Esophagus muscularis mucosa (tissue), 4 donors: ENCODE results near the gene CASP2. TPM values are rescaled to one million over a fixed set of nuclear protein-coding genes. Genes with fewer than 3 reads are reported as not detected.

Experiments used
- DNase-seq: peaks from one replicate; pipeline ENCODE4 v3.0.0-alpha.2; 2017; ENCODE audit errors: extremely low spot score
- H3K27ac ChIP-seq, 4 donors: fragments of 200-600 bp; sonication (generic); replicated peaks in 1 of 4; 1 replicate in 3 of 4; 2 replicates in 1 of 4; pipeline ENCODE4 v1.5.1; 2016 to 2019; ENCODE audit warnings: mild to moderate bottlenecking in 1 of 4
- H3K27me3 ChIP-seq, 4 donors: fragments of 200-600 bp; sonication (generic); one replicate each; pipeline versions ENCODE4 v1.5.1 to v1.6.0; 2016 to 2019
- H3K36me3 ChIP-seq, 4 donors: fragments of 200-600 bp; sonication (generic); one replicate each; pipeline ENCODE4 v1.5.1; 2016 to 2019
- H3K4me1 ChIP-seq, 4 donors: fragments of 200-600 bp; sonication (generic); one replicate each; pipeline ENCODE4 v1.5.1; 2016 to 2019
- H3K4me3 ChIP-seq, 4 donors: fragments of 200-600 bp; sonication (generic); 1 replicate in 2 of 4; 2 replicates in 2 of 4; pipeline ENCODE4 v1.5.1; 2016 to 2019; ENCODE audit warnings: mild to moderate bottlenecking in 4 of 4, moderate library complexity in 1 of 4
- H3K9me3 ChIP-seq, 4 donors: fragments of 200-600 bp; sonication (generic); 1 replicate in 3 of 4; 2 replicates in 1 of 4; pipeline ENCODE4 v1.5.1; 2016 to 2019
- CTCF ChIP-seq, 3 experiments: fragments of 200-600 bp in 2 of 3; fragments of 450-650 bp in 1 of 3; sonication (generic) in 2 of 3; IDR thresholded peaks; one replicate each; pipeline ENCODE4 v1.5.1; 2017 to 2019; ENCODE audit warnings: antibody characterized with exemption in 3 of 3, mild to moderate bottlenecking in 2 of 3, moderate library complexity in 1 of 3
- EP300 ChIP-seq: sonication (generic); formaldehyde crosslinking; IDR thresholded peaks from one replicate; pipeline ENCODE4 v1.6.1; 2017; ENCODE audit warnings: antibody characterized with exemption
- POLR2A ChIP-seq: fragments of 450-650 bp; IDR thresholded peaks from one replicate; pipeline ENCODE4 v1.6.1; 2017; ENCODE audit warnings: antibody characterized with exemption, moderate library complexity, mild to moderate bottlenecking, low read depth
- POLR2AphosphoS5 ChIP-seq, 2 donors: sonication (generic); formaldehyde crosslinking; IDR thresholded peaks; one replicate each; pipeline ENCODE4 v1.6.1; 2017; ENCODE audit warnings: antibody characterized with exemption in 2 of 2
- WGBS: methylation state at CpG from one replicate; pipeline ENCODE4 v1.1.5; 2018; 5-methylcytosine and 5-hydroxymethylcytosine counted together
- intact Hi-C: fragments of 100-400 bp; cut with DNase I; formaldehyde crosslinking; loops from one replicate; pipeline ENCODE4 v1.15.1; 2023
- small RNA-seq, 3 donors: library from RNA; depleted of rRNA; stranded (forward); fragments of <200 nt; gene quantifications; one replicate each; pipeline ENCODE3, GENCODE V24; 2016
- total RNA-seq, 4 donors: library from RNA; depleted of rRNA; stranded (reverse); fragments of >200 nt; gene quantifications; one replicate each; pipeline versions ENCODE4 v1.1.0 to v1.2.1, GENCODE V29; 2016

CASP2 gene
- total RNA-seq, 4 donors from 2014 or later: 7.1 to 11.7 (median 9.0) TPM

GRCh38 chr7:143354376-143354775 is 66.2 kb downstream of the CASP2 start:
- no peaks in the 10 kb centered on the region for H3K4me1 ChIP-seq
- H3K4me3 ChIP-seq: no peak overlapping the region
- no peak overlapping the region for H3K27ac ChIP-seq
- no peak for TF ChIP-seq POLR2AphosphoS5 (IDR thresholded peaks at IDR 0.05)
- no peak for TF ChIP-seq EP300
- TF ChIP-seq CTCF (IDR thresholded peaks at IDR 0.05): no peak
- no peak for TF ChIP-seq POLR2A
- H3K9me3 ChIP-seq: no peaks in the 10 kb centered on the region
- no peaks in the 10 kb centered on the region for H3K36me3 ChIP-seq
- DNase-seq: no peak
- intact Hi-C loops: no loop called here
- peaks cover 0 to 29% (median 0%) of the 10 kb centered on the region in 4 donors for H3K27me3 ChIP-seq
- 92% methylated on average over 8 of the region's 8 CpGs for WGBS

DNA sequence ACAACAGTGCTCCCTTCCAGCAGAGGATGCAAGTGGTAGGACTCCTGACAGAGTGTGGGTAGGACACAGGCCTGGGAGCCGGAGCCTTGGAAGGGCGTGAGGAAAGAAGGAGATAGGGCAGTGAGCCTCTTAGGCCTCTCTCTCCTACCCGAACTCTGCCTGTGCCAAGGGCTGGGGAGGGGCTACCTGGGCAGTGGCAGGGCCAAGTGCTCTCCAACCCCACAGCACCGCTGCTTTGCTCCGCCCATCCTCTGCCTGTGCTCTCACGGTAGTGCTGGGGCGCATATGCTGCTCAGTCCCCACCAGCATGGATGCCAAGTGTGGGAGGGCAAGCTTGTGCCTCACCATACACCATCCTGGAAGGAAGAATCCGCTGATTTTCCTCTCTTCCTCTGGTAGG is 66.8 kb downstream of the CASP2 start:
- no peaks in the 10 kb centered on the region for H3K4me1 ChIP-seq
- intact Hi-C loops: no loop called here

GRCh38 chr7:143355450-143356385 is 67.6 kb downstream of the CASP2 start:
- no peaks in the 10 kb centered on the region for H3K9me3 ChIP-seq
- no peak for TF ChIP-seq CTCF (IDR thresholded peaks at IDR 0.05)
- no peak for TF ChIP-seq POLR2AphosphoS5 (IDR thresholded peaks at IDR 0.05)
- no peak for TF ChIP-seq POLR2A
- no peak for TF ChIP-seq EP300
- intact Hi-C loops: no loop called here
- H3K4me1 ChIP-seq: no peaks in the 10 kb centered on the region
- H3K4me3 ChIP-seq: no peak overlapping the region
- peaks cover 0 to 34% (median 0%) of the 10 kb centered on the region in 4 donors for H3K27me3 ChIP-seq
- H3K27ac ChIP-seq: no peak overlapping the region
- H3K36me3 ChIP-seq: no peaks in the 10 kb centered on the region
- WGBS: 93% methylated on average over 13 of the region's 16 CpGs
- DNase-seq: no peak

More for the DNA sequence above, 66.8 kb downstream of the CASP2 start:
- DNase-seq: no peak
- H3K27me3 ChIP-seq: peaks cover 0 to 32% (median 0%) of the 10 kb centered on the region in 4 donors
- H3K36me3 ChIP-seq: no peaks in the 10 kb centered on the region
- WGBS: 91% methylated on average over 7 of the region's 8 CpGs
- TF ChIP-seq POLR2A (no peak), POLR2AphosphoS5 (IDR thresholded peaks at IDR 0.05) (no peak), EP300 (no peak), CTCF (IDR thresholded peaks at IDR 0.05) (no peak)
- H3K9me3 ChIP-seq: no peaks in the 10 kb centered on the region
- no peak overlapping the region for H3K27ac ChIP-seq
- no peak overlapping the region for H3K4me3 ChIP-seq

DNA sequence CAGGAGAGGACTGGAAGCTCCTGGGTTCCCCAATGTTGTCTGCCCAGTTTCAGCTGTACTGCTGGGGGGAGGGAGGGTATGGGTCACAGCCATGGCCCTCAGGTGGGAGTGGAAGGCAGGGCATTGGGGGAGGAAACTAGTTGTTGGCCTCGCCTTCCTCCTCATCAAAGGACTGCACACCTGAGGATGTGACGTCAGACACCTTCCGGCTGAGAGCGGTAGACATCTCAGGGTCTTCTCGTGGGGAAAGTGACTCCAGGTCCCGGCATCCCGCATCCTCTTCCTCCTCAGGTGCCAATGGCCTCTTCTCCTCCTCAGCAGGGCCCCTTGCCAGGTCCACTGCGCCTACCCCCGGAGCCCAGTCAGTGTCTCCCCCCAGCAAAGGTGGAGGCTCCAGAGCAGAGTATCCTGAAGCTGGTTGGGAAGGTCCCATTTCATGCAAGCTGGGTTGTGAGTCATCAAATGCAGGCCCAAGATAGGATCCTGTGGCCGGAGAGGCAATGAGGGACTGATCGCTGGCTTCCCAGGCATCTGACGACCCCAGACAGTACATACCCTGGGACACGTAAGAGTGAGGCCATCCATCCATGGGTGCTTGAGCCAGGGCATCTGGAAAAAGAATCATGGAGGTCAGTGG is 68.4 kb downstream of the CASP2 start:
- H3K27me3 ChIP-seq: peaks cover 0 to 42% (median 2%) of the 10 kb centered on the region in 4 donors
- no peak overlapping the region for H3K27ac ChIP-seq
- no peak for TF ChIP-seq POLR2A
- no peak for TF ChIP-seq CTCF (IDR thresholded peaks at IDR 0.05)
- TF ChIP-seq EP300: no peak
- no peak for TF ChIP-seq POLR2AphosphoS5 (IDR thresholded peaks at IDR 0.05)
- H3K9me3 ChIP-seq: no peaks in the 10 kb centered on the region
- no peak for DNase-seq
- H3K36me3 ChIP-seq: no peaks in the 10 kb centered on the region
- no peak overlapping the region for H3K4me3 ChIP-seq
- peaks cover 2 to 8% (median 5%) of the 10 kb centered on the region in 4 donors for H3K4me1 ChIP-seq
- intact Hi-C loops: no loop called here
- 85% methylated on average over 2 of the region's 13 CpGs for WGBS

Small RNA genes lying within 50 kb of the gene (small RNA-seq; reads per million reads assigned to genes)
- 0 reads per million in 3 donors for gene RN7SL481P
- 0 reads per million in 3 donors for gene RN7SL535P

Other genes starting within 250 kb of the CASP2 start
- gene OR6V1, start 236.0 kb upstream of the CASP2 start, total RNA-seq: not detected
- not detected for gene PIP, start 156.3 kb upstream of the CASP2 start, total RNA-seq
- gene TAS2R39, start 104.9 kb upstream of the CASP2 start, total RNA-seq: not detected
- not detected for gene TAS2R40, start 66.3 kb upstream of the CASP2 start, total RNA-seq
- gene GSTK1, start 24.9 kb upstream of the CASP2 start, total RNA-seq: 100 to 1,000 TPM in 3 of 4 donors, 10 to 100 TPM in 1; 91.8 to 123 (median 110) TPM
- gene TMEM139, start 3.4 kb upstream of the CASP2 start, total RNA-seq: 1 to 10 TPM in 1 of 4 donors, not detected in 3; 1.0 TPM
- gene CLCN1, start 27.8 kb downstream of the CASP2 start, total RNA-seq: not detected
- gene FAM131B, start 74.4 kb downstream of the CASP2 start, total RNA-seq: 1 to 10 TPM in 3 of 4 donors, under 1 TPM in 1; 0.42 to 2.0 (median 1.3) TPM
- gene ZYX, start 93.0 kb downstream of the CASP2 start, total RNA-seq: 100 to 1,000 TPM; 186 to 469 (median 245) TPM
- gene EPHA1, start 120.5 kb downstream of the CASP2 start, total RNA-seq: under 1 TPM in 2 of 4 donors, not detected in 2; 0.17 to 0.23 TPM
- gene TAS2R60, start 155.1 kb downstream of the CASP2 start, total RNA-seq: under 1 TPM in 1 of 4 donors, not detected in 3; 0.34 TPM
- gene TAS2R41, start 189.5 kb downstream of the CASP2 start, total RNA-seq: under 1 TPM in 1 of 4 donors, not detected in 3; 0.66 TPM